ENCODE measurements around the gene MBD3L3. TPM values are rescaled to one million over a fixed set of nuclear protein-coding genes. Genes with fewer than 3 reads are reported as not detected.
"Not testable (repeated sequence)": the region's sequence is repeated elsewhere in the genome, so short reads cannot be mapped to it uniquely, and the experiment has no call there.

MBD3L3 gene
- total RNA-seq, 1 experiment from 2014 or later: not detected

DNA sequence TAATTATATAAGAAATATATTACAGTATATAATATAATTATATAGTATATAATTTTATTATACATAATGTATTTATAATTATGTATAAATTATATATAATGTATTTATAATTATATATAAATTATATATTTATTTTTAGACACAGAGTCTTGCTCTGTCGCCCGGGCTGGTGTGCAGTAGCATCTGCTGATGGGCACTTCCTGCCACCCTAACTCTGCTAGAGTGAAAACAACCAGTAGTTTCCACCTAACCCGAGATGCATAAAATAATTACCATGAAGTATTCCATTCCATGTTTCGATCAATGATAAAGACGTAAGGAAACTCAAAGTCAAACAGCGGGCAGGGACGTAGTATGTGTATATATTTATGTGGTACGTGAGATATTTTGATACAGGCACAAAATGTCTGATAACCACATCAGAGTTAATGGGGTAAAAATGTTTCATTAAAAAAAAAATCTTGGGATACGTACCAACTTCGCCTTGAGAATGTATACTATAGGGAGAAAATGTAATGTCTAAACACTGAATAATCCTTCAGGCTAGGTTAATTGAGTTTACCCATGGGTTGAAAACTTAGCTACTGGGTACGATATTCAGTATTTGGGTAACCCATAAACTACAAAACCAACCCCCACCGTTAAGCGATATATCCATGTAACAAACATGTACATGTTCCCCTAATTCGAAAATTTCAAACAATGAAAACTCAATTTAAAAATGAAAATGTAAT, 3.7 kb downstream of the MBD3L3 start:
- DNase-seq; H3K4me2 ChIP-seq (ENCODE audit: low read depth, low read length, poor library complexity, severe bottlenecking); H3K36me3 ChIP-seq (ENCODE audit: insufficient read depth, low read length); H3K9ac ChIP-seq (ENCODE audit: low read length); H3K79me2 ChIP-seq (ENCODE audit: low read length); H4K20me1 ChIP-seq (ENCODE audit: insufficient read depth, low read depth, low read length); H3K4me3 ChIP-seq (ENCODE audit: low read length); H3K27me3 ChIP-seq (ENCODE audit: low read length); H3K4me1 ChIP-seq (ENCODE audit: low read length); H3K9me3 ChIP-seq (ENCODE audit: low read length); H3K9me2 ChIP-seq (replicated peaks; ENCODE audit: insufficient read depth, low read length); H3K27ac ChIP-seq (ENCODE audit: low read length); H2AFZ ChIP-seq (ENCODE audit: low read length): not testable (repeated sequence)

DNA sequence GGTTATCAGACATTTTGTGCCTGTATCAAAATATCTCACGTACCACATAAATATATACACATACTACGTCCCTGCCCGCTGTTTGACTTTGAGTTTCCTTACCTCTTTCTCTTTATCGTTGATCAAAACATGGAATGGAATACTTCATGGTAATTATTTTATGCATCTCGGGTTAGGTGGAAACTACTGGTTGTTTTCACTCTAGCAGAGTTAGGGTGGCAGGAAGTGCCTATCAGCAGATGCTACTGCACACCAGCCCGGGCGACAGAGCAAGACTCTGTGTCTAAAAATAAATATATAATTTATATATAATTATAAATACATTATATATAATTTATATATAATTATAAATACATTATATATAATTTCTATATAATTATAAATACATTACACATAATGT, 5.6 kb downstream of the MBD3L3 start:
- H3K9ac ChIP-seq (ENCODE audit: low read length); H3K36me3 ChIP-seq (ENCODE audit: insufficient read depth, low read length); H2AFZ ChIP-seq (ENCODE audit: low read length); H3K79me2 ChIP-seq (ENCODE audit: low read length); H3K4me3 ChIP-seq (ENCODE audit: low read length); H4K20me1 ChIP-seq (ENCODE audit: insufficient read depth, low read depth, low read length); H3K27ac ChIP-seq (ENCODE audit: low read length); H3K27me3 ChIP-seq (ENCODE audit: low read length); DNase-seq; H3K4me2 ChIP-seq (ENCODE audit: low read depth, low read length, poor library complexity, severe bottlenecking); H3K4me1 ChIP-seq (ENCODE audit: low read length); H3K9me2 ChIP-seq (replicated peaks; ENCODE audit: insufficient read depth, low read length); H3K9me3 ChIP-seq (ENCODE audit: low read length): not testable (repeated sequence)

DNA sequence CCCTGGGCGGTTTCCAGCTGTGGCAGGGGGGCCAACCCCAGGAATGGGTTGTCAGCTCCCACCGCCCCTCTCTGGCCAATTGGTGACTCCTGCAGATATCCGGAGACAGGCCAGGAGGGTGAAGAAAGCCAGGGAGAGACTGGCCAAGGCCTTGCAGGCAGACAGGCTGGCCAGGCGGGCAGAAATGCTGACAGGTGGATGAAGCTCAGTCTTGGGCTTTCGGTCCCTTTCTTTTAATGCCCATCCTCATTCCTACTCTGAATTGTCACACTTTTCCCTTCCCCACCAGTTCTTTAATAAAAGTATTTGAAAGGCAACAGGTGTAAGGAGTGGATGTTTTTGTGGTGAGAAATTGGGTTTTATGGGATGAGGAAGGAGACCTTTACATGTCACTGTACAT, 7.1 kb downstream of the MBD3L3 start:
- not testable (repeated sequence) for H4K20me1 ChIP-seq (ENCODE audit: insufficient read depth, low read depth, low read length); H3K27ac ChIP-seq (ENCODE audit: low read length); H3K4me1 ChIP-seq (ENCODE audit: low read length); H3K27me3 ChIP-seq (ENCODE audit: low read length); H3K4me2 ChIP-seq (ENCODE audit: low read depth, low read length, poor library complexity, severe bottlenecking); H2AFZ ChIP-seq (ENCODE audit: low read length); H3K4me3 ChIP-seq (ENCODE audit: low read length); H3K36me3 ChIP-seq (ENCODE audit: insufficient read depth, low read length); H3K9me3 ChIP-seq (ENCODE audit: low read length); DNase-seq; H3K9ac ChIP-seq (ENCODE audit: low read length); H3K9me2 ChIP-seq (replicated peaks; ENCODE audit: insufficient read depth, low read length); H3K79me2 ChIP-seq (ENCODE audit: low read length)

DNA sequence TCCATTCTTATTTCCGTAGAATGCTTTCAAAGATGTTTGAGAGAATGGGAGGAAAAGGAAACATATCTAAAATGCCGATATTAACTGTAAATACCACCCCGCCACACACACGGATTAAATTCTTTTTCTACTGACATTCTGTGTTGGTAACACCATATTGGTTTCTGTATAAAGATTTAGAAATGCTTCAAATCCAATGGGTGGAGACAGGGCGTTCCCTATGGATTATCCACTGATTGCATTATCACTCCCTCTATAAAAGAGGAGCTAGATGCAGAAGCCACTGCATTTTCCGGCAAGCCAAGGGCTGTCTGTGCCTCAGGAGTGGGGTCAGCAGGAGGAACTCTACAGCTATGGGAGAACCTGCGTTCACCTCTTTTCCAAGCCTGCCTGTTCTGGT, 9.5 kb downstream of the MBD3L3 start, which contains the start of gene MBD3L2:
MBD3L2 (plus strand) TSS at position 301 of the 400 bp plus-strand sequence; CDS start at position 354, 53 bp downstream.
- not testable (repeated sequence) for H3K27ac ChIP-seq (ENCODE audit: low read length)

DNA sequence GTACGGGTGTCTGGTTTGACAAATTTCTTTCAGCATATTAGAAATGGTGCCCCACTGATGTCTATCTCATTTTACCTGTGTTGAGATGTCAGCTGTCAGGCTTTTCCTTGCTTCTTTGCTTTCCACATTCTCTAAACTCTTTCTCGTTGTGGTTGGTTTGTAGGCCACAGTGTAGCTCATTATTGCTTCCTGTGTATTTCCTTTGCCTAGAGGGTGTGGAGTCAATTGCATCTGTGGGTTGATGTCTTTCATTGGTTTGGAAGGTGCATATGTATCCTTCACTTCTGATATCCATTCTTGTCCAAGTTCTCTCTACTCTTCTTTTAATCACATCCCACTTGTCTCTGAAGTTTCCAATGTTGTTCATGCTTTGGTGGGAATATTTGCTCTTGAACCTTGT, 16.9 kb downstream of the MBD3L3 start:
- not testable (repeated sequence) for H3K9ac ChIP-seq (ENCODE audit: low read length); H3K27me3 ChIP-seq (ENCODE audit: low read length); H3K9me3 ChIP-seq (ENCODE audit: low read length); DNase-seq; H3K9me2 ChIP-seq (replicated peaks; ENCODE audit: insufficient read depth, low read length); H3K36me3 ChIP-seq (ENCODE audit: insufficient read depth, low read length); H2AFZ ChIP-seq (ENCODE audit: low read length); H3K4me1 ChIP-seq (ENCODE audit: low read length); H3K79me2 ChIP-seq (ENCODE audit: low read length); H4K20me1 ChIP-seq (ENCODE audit: insufficient read depth, low read depth, low read length); H3K4me2 ChIP-seq (ENCODE audit: low read depth, low read length, poor library complexity, severe bottlenecking); H3K4me3 ChIP-seq (ENCODE audit: low read length); H3K27ac ChIP-seq (ENCODE audit: low read length)

More for the DNA sequence above, 9.5 kb downstream of the MBD3L3 start, which contains the start of gene MBD3L2:
- H3K4me3 ChIP-seq (ENCODE audit: low read length); DNase-seq; H3K36me3 ChIP-seq (ENCODE audit: insufficient read depth, low read length); H2AFZ ChIP-seq (ENCODE audit: low read length); H3K27me3 ChIP-seq (ENCODE audit: low read length); H3K9me2 ChIP-seq (replicated peaks; ENCODE audit: insufficient read depth, low read length); H4K20me1 ChIP-seq (ENCODE audit: insufficient read depth, low read depth, low read length); H3K79me2 ChIP-seq (ENCODE audit: low read length); H3K4me1 ChIP-seq (ENCODE audit: low read length); H3K4me2 ChIP-seq (ENCODE audit: low read depth, low read length, poor library complexity, severe bottlenecking); H3K9me3 ChIP-seq (ENCODE audit: low read length); H3K9ac ChIP-seq (ENCODE audit: low read length): not testable (repeated sequence)

DNA sequence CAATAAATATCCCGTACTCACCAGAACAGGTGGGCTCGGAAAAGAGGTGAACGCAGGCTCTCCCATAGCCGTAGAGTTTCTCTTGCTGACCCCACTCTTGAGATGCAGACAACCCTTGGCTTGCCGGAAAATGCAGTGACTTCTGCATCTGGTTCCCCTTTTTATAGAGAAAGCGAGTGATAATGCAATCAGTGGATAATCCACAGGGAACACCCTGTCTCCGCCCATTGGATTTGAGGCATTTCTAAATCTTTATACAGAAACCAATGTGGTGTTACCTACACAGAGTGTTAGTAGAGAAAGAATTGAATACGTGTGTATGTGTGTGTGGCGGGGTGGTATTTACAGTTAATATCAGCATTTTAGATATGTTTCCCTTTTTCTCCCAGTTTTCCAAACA, 18.4 kb downstream of the MBD3L3 start, which contains the start of gene MBD3L4:
MBD3L4 (minus strand) TSS at position 101 of the 400 bp plus-strand sequence; CDS start at position 66, 35 bp downstream.
- not testable (repeated sequence) for H3K79me2 ChIP-seq (ENCODE audit: low read length); H3K4me2 ChIP-seq (ENCODE audit: low read depth, low read length, poor library complexity, severe bottlenecking); H3K27me3 ChIP-seq (ENCODE audit: low read length); DNase-seq; H3K9me2 ChIP-seq (replicated peaks; ENCODE audit: insufficient read depth, low read length); H3K9ac ChIP-seq (ENCODE audit: low read length); H3K36me3 ChIP-seq (ENCODE audit: insufficient read depth, low read length); H4K20me1 ChIP-seq (ENCODE audit: insufficient read depth, low read depth, low read length); H3K4me3 ChIP-seq (ENCODE audit: low read length); H3K9me3 ChIP-seq (ENCODE audit: low read length); H2AFZ ChIP-seq (ENCODE audit: low read length); H3K27ac ChIP-seq (ENCODE audit: low read length); H3K4me1 ChIP-seq (ENCODE audit: low read length)

DNA sequence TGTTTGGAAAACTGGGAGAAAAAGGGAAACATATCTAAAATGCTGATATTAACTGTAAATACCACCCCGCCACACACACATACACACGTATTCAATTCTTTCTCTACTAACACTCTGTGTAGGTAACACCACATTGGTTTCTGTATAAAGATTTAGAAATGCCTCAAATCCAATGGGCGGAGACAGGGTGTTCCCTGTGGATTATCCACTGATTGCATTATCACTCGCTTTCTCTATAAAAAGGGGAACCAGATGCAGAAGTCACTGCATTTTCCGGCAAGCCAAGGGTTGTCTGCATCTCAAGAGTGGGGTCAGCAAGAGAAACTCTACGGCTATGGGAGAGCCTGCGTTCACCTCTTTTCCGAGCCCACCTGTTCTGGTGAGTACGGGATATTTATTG, 28.2 kb downstream of the MBD3L3 start, which contains the start of gene MBD3L5:
MBD3L5 (plus strand) TSS at position 301 of the 400 bp plus-strand sequence; CDS start at position 335, 34 bp downstream.
- DNase-seq: not testable (repeated sequence)

DNA sequence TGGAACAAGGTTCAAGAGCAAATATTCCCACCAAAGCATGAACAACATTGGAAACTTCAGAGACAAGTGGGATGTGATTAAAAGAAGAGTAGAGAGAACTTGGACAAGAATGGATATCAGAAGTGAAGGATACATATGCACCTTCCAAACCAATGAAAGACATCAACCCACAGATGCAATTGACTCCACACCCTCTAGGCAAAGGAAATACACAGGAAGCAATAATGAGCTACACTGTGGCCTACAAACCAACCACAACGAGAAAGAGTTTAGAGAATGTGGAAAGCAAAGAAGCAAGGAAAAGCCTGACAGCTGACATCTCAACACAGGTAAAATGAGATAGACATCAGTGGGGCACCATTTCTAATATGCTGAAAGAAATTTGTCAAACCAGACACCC, 29.7 kb downstream of the MBD3L3 start:
- not testable (repeated sequence) for H2AFZ ChIP-seq (ENCODE audit: low read length); H4K20me1 ChIP-seq (ENCODE audit: insufficient read depth, low read depth, low read length); H3K9me2 ChIP-seq (replicated peaks; ENCODE audit: insufficient read depth, low read length); H3K36me3 ChIP-seq (ENCODE audit: insufficient read depth, low read length); H3K4me1 ChIP-seq (ENCODE audit: low read length); H3K4me3 ChIP-seq (ENCODE audit: low read length); H3K27ac ChIP-seq (ENCODE audit: low read length); H3K9ac ChIP-seq (ENCODE audit: low read length); H3K79me2 ChIP-seq (ENCODE audit: low read length); H3K4me2 ChIP-seq (ENCODE audit: low read depth, low read length, poor library complexity, severe bottlenecking); H3K27me3 ChIP-seq (ENCODE audit: low read length); DNase-seq; H3K9me3 ChIP-seq (ENCODE audit: low read length)

More for the DNA sequence above, 28.2 kb downstream of the MBD3L3 start, which contains the start of gene MBD3L5:
- H3K4me3 ChIP-seq (ENCODE audit: low read length); H3K4me2 ChIP-seq (ENCODE audit: low read depth, low read length, poor library complexity, severe bottlenecking); H3K27ac ChIP-seq (ENCODE audit: low read length); H3K9me2 ChIP-seq (replicated peaks; ENCODE audit: insufficient read depth, low read length); H3K27me3 ChIP-seq (ENCODE audit: low read length); H3K79me2 ChIP-seq (ENCODE audit: low read length); H3K9ac ChIP-seq (ENCODE audit: low read length); H3K36me3 ChIP-seq (ENCODE audit: insufficient read depth, low read length); H3K9me3 ChIP-seq (ENCODE audit: low read length); H3K4me1 ChIP-seq (ENCODE audit: low read length); H4K20me1 ChIP-seq (ENCODE audit: insufficient read depth, low read depth, low read length); H2AFZ ChIP-seq (ENCODE audit: low read length): not testable (repeated sequence)

All from Karpas-422 (cell line).